Cardiac muscle cell (in vitro differentiated cells and primary cell): Measurements from ENCODE around the gene TSPAN9. TPM values are rescaled to one million over a fixed set of nuclear protein-coding genes. Genes with fewer than 3 reads are reported as not detected.

Experiments
- DNase-seq, 2 donors: peaks; one replicate each; pipeline versions ENCODE4 v3.0.0 to v3.0.0-alpha.2; 2010 to 2017; ENCODE audit warnings: low read depth in 1 of 2, low spot score in 1 of 2
- H3K27ac ChIP-seq: fragments of 200-600 bp; sonication (generic); 2 replicates; pipeline ENCODE4 v1.5.1; 2016
- H3K27me3 ChIP-seq: fragments of 200-600 bp; sonication (generic); 2 replicates; pipeline ENCODE4 v1.6.0; 2016; ENCODE audit warnings: control low read depth
- H3K36me3 ChIP-seq: fragments of 200-600 bp; sonication (generic); 2 replicates; pipeline ENCODE4 v1.5.1; 2016; ENCODE audit warnings: control low read depth
- H3K4me1 ChIP-seq: fragments of 200-600 bp; sonication (generic); 2 replicates; pipeline ENCODE4 v1.8.1; 2017; ENCODE audit warnings: low read depth, mild to moderate bottlenecking, mixed run types
- H3K4me3 ChIP-seq: fragments of 200-600 bp; sonication (generic); 2 replicates; pipeline ENCODE4 v1.5.1; 2016; ENCODE audit warnings: mild to moderate bottlenecking
- H3K9me3 ChIP-seq: fragments of 200-600 bp; sonication (generic); 2 replicates; pipeline ENCODE4 v1.5.1; 2017; ENCODE audit warnings: low read depth, mild to moderate bottlenecking, control low read depth
- CTCF ChIP-seq: IDR thresholded peaks from 2 replicates; pipeline ENCODE4 v1.5.1; 2012; ENCODE audit warnings: low read depth, mild to moderate bottlenecking, low read length
- polyA plus RNA-seq: library from polyadenylated mRNA; unstranded; fragments of >200 nt; fragmentation: Nextera tagmentation; extraction: Ambion mirVana; gene quantifications from 2 replicates; pipeline ENCODE4 v1.2.1, GENCODE V29; 2016
- total RNA-seq: library from RNA; depleted of rRNA; stranded (reverse); fragments of >200 nt; gene quantifications from 2 replicates; pipeline ENCODE4 v1.2.3, GENCODE V29; 2016

Gene TSPAN9
- total and polyA plus RNA-seq, 2 experiments from 2014 or later, result 13.3 to 199 TPM

DNA sequence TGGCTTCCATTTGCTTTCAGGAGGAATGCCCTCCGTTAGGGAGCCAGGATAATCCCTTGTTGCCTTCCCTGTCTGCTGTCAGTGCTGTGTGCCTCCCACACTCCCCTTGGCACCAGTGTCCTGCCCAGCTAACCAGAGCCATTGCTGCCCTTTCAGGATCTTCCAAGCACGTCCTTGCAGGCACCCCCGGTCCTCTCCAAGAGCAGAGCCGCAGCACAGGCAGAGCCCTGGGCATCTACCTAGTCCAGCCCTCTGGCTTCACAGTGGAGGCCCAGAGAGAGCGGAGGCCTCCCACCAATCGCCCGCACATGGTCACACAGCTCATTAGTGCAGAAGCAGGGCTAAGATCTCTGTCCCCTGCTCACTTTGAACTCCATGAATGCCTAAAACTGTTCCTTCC is 39.0 kb upstream of the TSPAN9 start:
- no peak for TF ChIP-seq CTCF
- Histone ChIP-seq H3K27me3 (no peaks in the 10 kb centered on the region), H3K9me3 (no peaks in the 10 kb centered on the region), H3K4me1 (peaks cover 9% of the 10 kb centered on the region), H3K4me3 (no peak overlapping the region), H3K36me3 (peaks cover 3% of the 10 kb centered on the region), H3K27ac (no peak overlapping the region)
- DNase-seq, result no peak

GRCh38 chr12:3038926-3039510 is 38.2 kb upstream of the TSPAN9 start:
- Histone ChIP-seq H3K27ac (no peak overlapping the region), H3K9me3 (no peaks in the 10 kb centered on the region), H3K27me3 (no peaks in the 10 kb centered on the region), H3K36me3 (peaks cover 3% of the 10 kb centered on the region), H3K4me3 (no peak overlapping the region), H3K4me1 (peaks cover under 1% of the 10 kb centered on the region)
- no peak for DNase-seq
- no peak for TF ChIP-seq CTCF

DNA sequence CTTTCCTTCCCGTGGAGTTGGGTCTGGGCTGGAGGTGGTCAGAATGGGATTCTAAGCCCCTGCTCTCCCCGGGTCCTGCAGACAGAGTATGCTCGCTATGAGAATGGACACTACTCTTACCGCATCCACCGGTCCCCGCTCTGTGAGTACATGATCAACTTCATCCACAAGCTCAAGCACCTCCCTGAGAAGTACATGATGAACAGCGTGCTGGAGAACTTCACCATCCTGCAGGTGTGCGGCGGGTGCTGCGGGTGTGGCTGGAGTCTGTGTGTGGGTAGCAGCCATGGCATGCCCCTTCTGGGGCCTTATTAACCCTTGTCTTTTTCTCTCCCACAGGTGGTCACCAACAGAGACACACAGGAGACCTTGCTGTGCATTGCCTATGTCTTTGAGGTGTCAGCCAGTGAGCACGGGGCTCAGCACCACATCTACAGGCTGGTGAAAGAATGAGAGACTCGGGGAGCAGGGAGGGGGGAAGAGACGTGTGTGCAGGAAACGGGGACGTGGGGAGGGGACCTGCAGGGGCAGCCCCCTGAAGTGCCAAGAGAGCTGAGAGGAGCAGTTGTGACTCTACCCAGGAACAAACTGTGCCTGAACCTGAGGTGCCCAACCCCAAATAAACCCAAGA is 37.0 kb upstream of the TSPAN9 start:
- H3K36me3 ChIP-seq, result peaks cover 3% of the 10 kb centered on the region
- no peak overlapping the region for H3K4me3 ChIP-seq
- no peaks in the 10 kb centered on the region for H3K4me1 ChIP-seq
- no peaks in the 10 kb centered on the region for H3K27me3 ChIP-seq
- DNase-seq, result no peak
- H3K27ac ChIP-seq, result no peak overlapping the region
- H3K9me3 ChIP-seq, result no peaks in the 10 kb centered on the region
- no peak for TF ChIP-seq CTCF

DNA sequence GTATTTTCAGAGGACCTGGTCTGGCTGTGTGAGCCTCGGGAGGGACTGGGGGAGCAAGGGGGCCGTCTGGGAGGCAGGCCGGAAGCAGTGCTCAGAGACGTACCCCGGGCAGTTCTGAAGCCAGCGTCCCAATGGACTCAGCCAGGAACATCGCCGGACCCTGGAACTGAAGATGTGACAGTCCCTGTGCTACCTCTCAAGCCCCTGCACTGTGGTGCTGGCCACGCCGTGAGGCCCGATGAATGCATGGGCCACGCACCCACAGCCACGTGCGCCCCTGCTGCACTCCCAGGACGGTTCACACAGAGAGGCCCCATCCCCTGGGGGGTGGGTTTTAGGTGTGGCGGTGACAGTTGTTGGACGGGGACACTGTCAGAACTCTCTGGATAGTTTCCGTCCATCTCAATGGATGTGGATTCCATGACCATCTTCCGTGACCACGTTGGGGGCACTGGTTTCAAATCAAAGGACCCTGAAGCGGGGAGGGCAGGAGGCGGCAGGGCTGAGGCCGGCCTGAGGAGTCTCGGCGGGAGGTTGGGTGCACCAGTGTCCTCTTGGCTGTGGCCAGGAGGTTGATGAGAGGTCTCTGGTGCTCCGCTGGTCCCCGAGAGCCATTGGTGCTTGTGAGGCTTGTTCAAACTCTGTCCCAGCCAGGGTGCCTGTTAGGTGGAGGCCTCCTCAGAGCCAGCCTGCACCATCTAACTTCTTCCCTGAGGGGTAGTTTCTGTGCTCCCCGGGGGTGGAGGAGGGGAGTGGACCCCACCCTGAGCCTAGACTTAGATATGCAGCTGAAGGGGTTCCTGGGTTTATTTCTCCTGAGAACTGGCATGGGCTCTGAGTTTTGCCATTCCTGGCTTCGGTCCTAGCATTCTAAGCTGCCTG is 36.3 kb upstream of the TSPAN9 start:
- no peak for TF ChIP-seq CTCF
- Histone ChIP-seq H3K27me3 (no peaks in the 10 kb centered on the region), H3K27ac (no peak overlapping the region), H3K9me3 (no peaks in the 10 kb centered on the region), H3K4me3 (no peak overlapping the region), H3K4me1 (no peaks in the 10 kb centered on the region), H3K36me3 (peaks cover 3% of the 10 kb centered on the region)
- DNase-seq, result no peak

GRCh38 chr12:3041558-3042164 is 35.5 kb upstream of the TSPAN9 start:
- Histone ChIP-seq H3K36me3 (peaks cover 3% of the 10 kb centered on the region), H3K9me3 (no peaks in the 10 kb centered on the region), H3K27me3 (no peaks in the 10 kb centered on the region), H3K4me3 (no peak overlapping the region), H3K4me1 (no peaks in the 10 kb centered on the region), H3K27ac (no peak overlapping the region)
- peak; percentile 78 for TF ChIP-seq CTCF
- peak; percentile 74 to 83 for DNase-seq
